Rectal smooth muscle tissue (tissue), 1 donor: Measurements from ENCODE around the gene ANKRD24.
A peak's percentile ranks its signal among the peaks of the same experiment; 100 is the strongest.
"Not testable (repeated sequence)": the region's sequence is repeated elsewhere in the genome, so short reads cannot be mapped to it uniquely, and the experiment has no call there.

Experiments used
- H3K27ac ChIP-seq: one replicate; pipeline ENCODE4 v1.7.0; 2013; ENCODE audit warnings: low read depth, low read length, inconsistent platforms
- H3K27me3 ChIP-seq: one replicate; pipeline ENCODE4 v1.7.0; 2013; ENCODE audit warnings: low read length; ENCODE audit not compliant: control insufficient read depth, insufficient read depth
- H3K36me3 ChIP-seq: one replicate; pipeline ENCODE4 v1.7.0; 2013; ENCODE audit warnings: low read length; ENCODE audit not compliant: control insufficient read depth, insufficient read depth
- H3K4me1 ChIP-seq: one replicate; pipeline ENCODE4 v1.7.0; 2013; ENCODE audit warnings: low read length; ENCODE audit not compliant: control insufficient read depth, insufficient read depth
- H3K4me3 ChIP-seq: one replicate; pipeline ENCODE4 v1.7.0; 2013; ENCODE audit warnings: low read length
- H3K9ac ChIP-seq: one replicate; pipeline ENCODE4 v1.7.0; 2013; ENCODE audit warnings: low read length

ANKRD24 gene

GRCh38 chr19:4230237-4230636 lies 47.7 kb downstream of the ANKRD24 start:
- not testable (repeated sequence) for H3K27ac ChIP-seq, H3K36me3 ChIP-seq, H3K4me3 ChIP-seq, H3K4me1 ChIP-seq, H3K9ac ChIP-seq
- peaks cover 10% of the 10 kb centered on the region for H3K27me3 ChIP-seq

GRCh38 chr19:4231521-4231920 lies 49.0 kb downstream of the ANKRD24 start:
- not testable (repeated sequence) for H3K4me3 ChIP-seq, H3K36me3 ChIP-seq, H3K4me1 ChIP-seq, H3K27ac ChIP-seq, H3K9ac ChIP-seq
- H3K27me3 ChIP-seq = peaks cover 10% of the 10 kb centered on the region

GRCh38 chr19:4232139-4232538 lies 49.6 kb downstream of the ANKRD24 start:
- H3K27me3 ChIP-seq = peaks cover 10% of the 10 kb centered on the region
- not testable (repeated sequence) for H3K36me3 ChIP-seq, H3K9ac ChIP-seq, H3K4me1 ChIP-seq, H3K27ac ChIP-seq, H3K4me3 ChIP-seq

GRCh38 chr19:4232614-4233281 lies 50.3 kb downstream of the ANKRD24 start:
- no peak overlapping the region for H3K4me3 ChIP-seq
- no peaks in the 10 kb centered on the region for H3K36me3 ChIP-seq
- H3K4me1 ChIP-seq = no peaks in the 10 kb centered on the region
- H3K27me3 ChIP-seq = peaks cover 10% of the 10 kb centered on the region
- H3K9ac ChIP-seq = no peak overlapping the region
- no peak overlapping the region for H3K27ac ChIP-seq

GRCh38 chr19:4233282-4233853 lies 50.9 kb downstream of the ANKRD24 start:
- Histone ChIP-seq H3K27me3 (peaks cover 7% of the 10 kb centered on the region), H3K9ac (no peak overlapping the region), H3K4me3 (no peak overlapping the region), H3K27ac (no peak overlapping the region), H3K36me3 (no peaks in the 10 kb centered on the region), H3K4me1 (no peaks in the 10 kb centered on the region)

- no peaks in the 10 kb centered on the region for H3K4me1 ChIP-seq
- H3K36me3 ChIP-seq = no peaks in the 10 kb centered on the region
- H3K9ac ChIP-seq = no peak overlapping the region
- H3K4me3 ChIP-seq = no peak overlapping the region
- peaks cover 3% of the 10 kb centered on the region for H3K27me3 ChIP-seq
- no peak overlapping the region for H3K27ac ChIP-seq
Observed at GRCh38 chr19:4234142-4234861, 51.8 kb downstream of the ANKRD24 start.

GRCh38 chr19:4234862-4235201 lies 52.3 kb downstream of the ANKRD24 start:
- H3K4me1 ChIP-seq = no peaks in the 10 kb centered on the region
- no peak overlapping the region for H3K9ac ChIP-seq
- H3K36me3 ChIP-seq = no peaks in the 10 kb centered on the region
- no peak overlapping the region for H3K4me3 ChIP-seq
- H3K27ac ChIP-seq = no peak overlapping the region
- peaks cover 3% of the 10 kb centered on the region for H3K27me3 ChIP-seq

GRCh38 chr19:4237510-4237909 lies 55.0 kb downstream of the ANKRD24 start:
- not testable (repeated sequence) for H3K9ac ChIP-seq, H3K27ac ChIP-seq, H3K27me3 ChIP-seq, H3K4me3 ChIP-seq, H3K36me3 ChIP-seq, H3K4me1 ChIP-seq

GRCh38 chr19:4238831-4239230 lies 56.3 kb downstream of the ANKRD24 start:
- Histone ChIP-seq H3K4me1 (no peaks in the 10 kb centered on the region), H3K27ac (no peak overlapping the region), H3K36me3 (no peaks in the 10 kb centered on the region), H3K9ac (no peak overlapping the region), H3K4me3 (no peak overlapping the region), H3K27me3 (no peaks in the 10 kb centered on the region)

GRCh38 chr19:4241824-4242430 lies 59.4 kb downstream of the ANKRD24 start:
- Histone ChIP-seq H3K4me1 (peaks cover 4% of the 10 kb centered on the region), H3K36me3 (no peaks in the 10 kb centered on the region), H3K27ac (no peak overlapping the region), H3K9ac (no peak overlapping the region), H3K4me3 (no peak overlapping the region), H3K27me3 (no peaks in the 10 kb centered on the region)

GRCh38 chr19:4245938-4246337 lies 63.4 kb downstream of the ANKRD24 start:
- H3K27ac ChIP-seq, H3K27me3 ChIP-seq, H3K9ac ChIP-seq, H3K4me1 ChIP-seq: not testable (repeated sequence)
- Histone ChIP-seq H3K36me3 (peaks cover 18% of the 10 kb centered on the region), H3K4me3 (peak overlapping the region; percentile 97)

GRCh38 chr19:4246767-4247593 lies 64.5 kb downstream of the ANKRD24 start, which contains the start of gene YJU2:
Gene YJU2, plus strand, starts transcription at chr19:4247080. Its CDS starts 67 bp downstream, at chr19:4247147.
- H3K4me3 ChIP-seq = peak within 1 kb of the TSS; percentile 97
- peak within 1 kb of the TSS; percentile 99 for H3K9ac ChIP-seq
- H3K27me3 ChIP-seq = no peaks in the 10 kb centered on the region
- peak within 1 kb of the TSS; percentile 98 for H3K27ac ChIP-seq
- H3K36me3 ChIP-seq = peaks cover 26% of the 10 kb centered on the region
- peaks cover 4% of the 10 kb centered on the region for H3K4me1 ChIP-seq
